H1 (cell line): ENCODE data around the gene MRPS18C. TPM values are rescaled to one million over a fixed set of nuclear protein-coding genes. Genes with fewer than 3 reads are reported as not detected.

Experiments
- CTCF ChIA-PET: fragments of 300-600 bp; sonication (Branson Sonifier 250); formaldehyde crosslinking; loops from one replicate; lab custom pipeline; 2021; ENCODE audit not compliant: partially characterized antibody; lab: Charles Lee
- POLR2A ChIA-PET: fragments of 300-600 bp; sonication (Branson Sonifier 250); formaldehyde crosslinking; loops from one replicate; lab custom pipeline; 2021; ENCODE audit warnings: inconsistent platforms; ENCODE audit not compliant: partially characterized antibody; lab: Charles Lee
- DNase-seq, 2 experiments: peaks; one replicate each; pipeline versions ENCODE4 v3.0.0 to v3.0.0-alpha.2; 2010 to 2022; ENCODE audit warnings: low spot score in 2 of 2, low read depth in 1 of 2, mixed read lengths in 1 of 2
- FAIRE-seq: peaks from 2 replicates; lab custom pipeline; 2011; peaks lifted over from hg19 to GRCh38; lab: Jason Lieb, UNC
- H2AFZ ChIP-seq: 2 replicates; pipeline ENCODE4 v1.8.1; 2012; ENCODE audit warnings: low read length, inconsistent platforms
- H2AK5ac ChIP-seq: 2 replicates; pipeline ENCODE4 v1.6.1; 2013; ENCODE audit warnings: low read depth, low read length
- H2BK120ac ChIP-seq: replicated peaks from 2 replicates; pipeline ENCODE3; 2013; ENCODE audit warnings: low read depth, low read length, inconsistent platforms
- H2BK12ac ChIP-seq: 2 replicates; pipeline ENCODE4 v1.6.1; 2013; ENCODE audit warnings: low read depth, low read length
- H2BK15ac ChIP-seq: 2 replicates; pipeline ENCODE4 v1.6.1; 2013; ENCODE audit warnings: low read length
- H2BK20ac ChIP-seq: 2 replicates; pipeline ENCODE4 v1.6.1; 2013; ENCODE audit warnings: low read length
- H2BK5ac ChIP-seq: 2 replicates; pipeline ENCODE4 v1.6.1; 2013; ENCODE audit warnings: low read depth, low read length
- H3K14ac ChIP-seq: 2 replicates; pipeline ENCODE4 v1.6.1; 2013; ENCODE audit warnings: inconsistent platforms; ENCODE audit not compliant: insufficient read length
- H3K18ac ChIP-seq: 2 replicates; pipeline ENCODE4 v1.6.1; 2013; ENCODE audit warnings: low read length; ENCODE audit errors: extremely low read depth
- H3K23ac ChIP-seq: 2 replicates; pipeline ENCODE4 v1.6.1; 2013; ENCODE audit warnings: inconsistent platforms; ENCODE audit not compliant: insufficient read length
- H3K23me2 ChIP-seq: 2 replicates; pipeline ENCODE4 v1.6.1; 2013; ENCODE audit warnings: low read depth, low read length
- H3K27ac ChIP-seq: 2 replicates; pipeline ENCODE4 v1.6.1; 2011; ENCODE audit warnings: low read depth, low read length, inconsistent platforms
- H3K27me3 ChIP-seq, 4 experiments: replicated peaks in 1 of 4; 1 replicate in 1 of 4; 2 replicates in 3 of 4; pipeline versions ENCODE4 v1.6.1 to v1.8.1; 2011 to 2013; ENCODE audit warnings: low read length in 3 of 4, mild to moderate bottlenecking in 3 of 4, inconsistent platforms in 2 of 4, mixed read lengths in 2 of 4, moderate library complexity in 1 of 4; ENCODE audit not compliant: control insufficient read depth in 3 of 4, insufficient read depth in 3 of 4; ENCODE audit errors: extremely low read depth in 1 of 4
- H3K36me3 ChIP-seq, 4 experiments: 2 replicates each; pipeline versions ENCODE4 v1.6.1 to v1.8.1; 2011 to 2013; ENCODE audit warnings: mild to moderate bottlenecking in 4 of 4, low read length in 3 of 4, moderate library complexity in 2 of 4, control low read depth in 1 of 4, inconsistent platforms in 1 of 4; ENCODE audit not compliant: insufficient read depth in 4 of 4, control insufficient read depth in 2 of 4
- H3K4ac ChIP-seq: replicated peaks from 2 replicates; pipeline ENCODE3; 2013; ENCODE audit warnings: low read length, low read depth, mixed read lengths, inconsistent platforms; ENCODE audit not compliant: insufficient read length
- H3K4me1 ChIP-seq, 4 experiments: replicated peaks in 1 of 4; 1 replicate in 1 of 4; 2 replicates in 3 of 4; pipeline versions ENCODE4 v1.6.1 to v1.8.1; 2011 to 2013; ENCODE audit warnings: low read length in 3 of 4, inconsistent platforms in 2 of 4, mixed read lengths in 1 of 4; ENCODE audit not compliant: insufficient read depth in 4 of 4, control insufficient read depth in 3 of 4
- H3K4me2 ChIP-seq, 2 experiments: 2 replicates each; pipeline versions ENCODE4 v1.6.1 to v1.8.1; 2011 to 2013; ENCODE audit warnings: low read depth in 2 of 2, low read length in 2 of 2, control low read depth in 1 of 2, inconsistent platforms in 1 of 2, mild to moderate bottlenecking in 1 of 2; ENCODE audit not compliant: insufficient read depth in 1 of 2
- H3K4me3 ChIP-seq, 4 experiments: fragments of 200-600, 300-600 bp in 1 of 4; sonication (generic), shearing (Covaris generic), sonication (Bioruptor Twin) in 1 of 4; 2 replicates each; pipeline versions ENCODE4 v1.5.1 to v1.8.1; 2011 to 2016; ENCODE audit warnings: low read length in 4 of 4, low read depth in 3 of 4, control low read depth in 2 of 4, inconsistent platforms in 2 of 4, mild to moderate bottlenecking in 2 of 4, mixed read lengths in 1 of 4, moderate library complexity in 1 of 4; ENCODE audit not compliant: insufficient read depth in 2 of 4; ENCODE audit errors: extremely low read depth in 1 of 4
- H3K56ac ChIP-seq: replicated peaks from 2 replicates; pipeline ENCODE3; 2013; ENCODE audit warnings: low read depth, mild to moderate bottlenecking, mixed read lengths, low read length, inconsistent platforms; ENCODE audit not compliant: insufficient read length
- H3K79me1 ChIP-seq: 2 replicates; pipeline ENCODE4 v1.6.1; 2013; ENCODE audit warnings: low read depth, low read length, control low read depth
- H3K79me2 ChIP-seq, 2 experiments: 2 replicates each; pipeline versions ENCODE4 v1.6.1 to v1.8.1; 2012 to 2013; ENCODE audit warnings: low read length in 2 of 2, mild to moderate bottlenecking in 2 of 2, inconsistent platforms in 1 of 2; ENCODE audit not compliant: insufficient read depth in 2 of 2, control insufficient read depth in 1 of 2
- H3K9ac ChIP-seq, 4 experiments: replicated peaks in 1 of 4; 1 replicate in 1 of 4; 2 replicates in 3 of 4; pipeline versions ENCODE4 v1.6.1 to v1.8.1; 2011 to 2013; ENCODE audit warnings: low read depth in 3 of 4, low read length in 3 of 4, control low read depth in 2 of 4, mild to moderate bottlenecking in 2 of 4, moderate library complexity in 2 of 4, inconsistent platforms in 1 of 4; ENCODE audit errors: extremely low read depth in 1 of 4
- H3K9me3 ChIP-seq, 2 experiments: 2 replicates each; pipeline versions ENCODE4 v1.6.1 to v1.8.1; 2012 to 2013; ENCODE audit warnings: mild to moderate bottlenecking in 2 of 2, moderate library complexity in 2 of 2, control low read depth in 1 of 2, inconsistent platforms in 1 of 2, low read depth in 1 of 2, low read length in 1 of 2, mixed read lengths in 1 of 2; ENCODE audit not compliant: insufficient read depth in 2 of 2
- H4K20me1 ChIP-seq, 2 experiments: replicated peaks in 1 of 2; 2 replicates each; pipeline versions ENCODE3 to v1.8.1; 2011 to 2013; ENCODE audit warnings: inconsistent platforms in 2 of 2, low read length in 2 of 2, mild to moderate bottlenecking in 1 of 2; ENCODE audit not compliant: insufficient read depth in 2 of 2, control insufficient read depth in 1 of 2
- H4K5ac ChIP-seq: 2 replicates; pipeline ENCODE4 v1.6.1; 2013; ENCODE audit warnings: low read length, low read depth, mixed read lengths, inconsistent platforms; ENCODE audit not compliant: insufficient read length
- H4K8ac ChIP-seq: 2 replicates; pipeline ENCODE4 v1.8.0; 2013; ENCODE audit warnings: mild to moderate bottlenecking, moderate library complexity, low read length, inconsistent platforms; ENCODE audit not compliant: insufficient read depth; ENCODE audit errors: extremely low read depth
- H4K91ac ChIP-seq: replicated peaks from 2 replicates; pipeline ENCODE3; 2013; ENCODE audit warnings: low read length, mixed read lengths, inconsistent platforms; ENCODE audit not compliant: insufficient read length
- USF2 ChIP-seq: IDR thresholded peaks from 2 replicates; pipeline ENCODE4 v1.6.1; 2011; ENCODE audit warnings: low read length, improper control_type of control experiment
- WGBS, 2 experiments: shearing (Covaris generic) in 1 of 2; methylation state at CpG; one replicate each; pipeline versions ENCODE4 v1.1.6 to v1.1.7; 2013 to 2015; ENCODE audit warnings: low lambda C conversion rate in 2 of 2, mixed read lengths in 2 of 2, inconsistent platforms in 1 of 2, low coverage in 1 of 2, missing lambda C conversion rate in 1 of 2; ENCODE audit not compliant: insufficient replicate concordance in 2 of 2, insufficient coverage in 1 of 2, insufficient read length in 1 of 2; ENCODE audit errors: extremely low coverage in 1 of 2, missing lambda C conversion rate in 1 of 2; 5-methylcytosine and 5-hydroxymethylcytosine counted together
- polyA plus RNA-seq, 7 experiments: library from polyadenylated mRNA; depleted of rRNA in 3 of 7; stranded (reverse) in 5 of 7; unstranded in 2 of 7; fragments of >200 nt in 5 of 7; fragments of 200-250 nt in 2 of 7; gene quantifications; 1 replicate in 5 of 7; 2 replicates in 1 of 7; 4 replicates in 1 of 7; pipeline versions ENCODE4 v1.2.1 to v1.2.3, GENCODE V29; 2011 to 2013; ENCODE audit warnings: missing spikeins in 2 of 7, mixed read lengths in 2 of 7
- total RNA-seq: library from RNA; stranded (reverse); fragmentation: NEBNext Ultra II Directional; extraction: Animal tissue kit (Norgen Biotek cat#: 25700); gene quantifications from 2 replicates; pipeline ENCODE4 v1.2.1, GENCODE V29; 2021

MRPS18C gene
- total and polyA plus RNA-seq, 2 of the 8 experiments (the other 6 are each of a cell fraction or from before 2014, with no cell fraction given), result 22.6 to 50.3 TPM

DNA sequence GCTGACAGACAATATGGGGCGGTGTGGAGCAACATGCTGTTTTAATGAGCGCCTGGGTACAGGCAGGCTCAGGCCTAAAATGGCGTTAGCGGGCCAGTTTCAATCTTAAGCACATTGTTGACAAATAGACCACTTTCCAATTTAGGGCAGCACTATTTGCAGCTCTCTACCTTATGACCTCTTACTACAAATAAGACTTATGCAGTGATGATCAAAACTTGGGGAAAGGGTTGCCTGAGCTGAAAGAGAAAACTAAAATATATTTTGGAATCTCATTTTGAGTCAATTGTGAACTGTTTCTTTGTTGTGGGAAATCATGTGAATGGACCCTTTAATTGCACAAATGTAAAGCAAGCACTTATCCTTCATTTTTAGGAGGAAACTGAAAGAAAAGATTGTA is 54.6 kb downstream of the MRPS18C start:
- no peaks in the 10 kb centered on the region for H3K23me2 ChIP-seq
- no peak overlapping the region for H4K8ac ChIP-seq
- POLR2A ChIA-PET, result no interaction called here
- no peaks in the 10 kb centered on the region for H3K9me3 ChIP-seq
- WGBS, 2 experiments, result 87% methylated on average over 4 of the region's 4 CpGs; no CpG with 5 or more reads in 1 of the 2 experiments
- no peak overlapping the region for H3K4ac ChIP-seq
- H4K5ac ChIP-seq, result no peak overlapping the region
- DNase-seq, result no peak
- FAIRE-seq, result no peak
- no peaks in the 10 kb centered on the region for H3K4me1 ChIP-seq
- H3K79me2 ChIP-seq, result no peaks in the 10 kb centered on the region
- no peaks in the 10 kb centered on the region for H3K27me3 ChIP-seq
- H2BK20ac ChIP-seq, result no peak overlapping the region
- TF ChIP-seq USF2, result no peak
- no peak overlapping the region for H3K4me3 ChIP-seq
- no peak overlapping the region for H2BK15ac ChIP-seq
- H2BK12ac ChIP-seq, result no peak overlapping the region
- H3K56ac ChIP-seq, result no peak overlapping the region
- H2BK5ac ChIP-seq, result no peak overlapping the region
- no peak overlapping the region for H3K23ac ChIP-seq
- H3K9ac ChIP-seq, result no peak overlapping the region
- H4K91ac ChIP-seq, result no peak overlapping the region
- H3K18ac ChIP-seq, result no peak overlapping the region
- H3K79me1 ChIP-seq, result no peaks in the 10 kb centered on the region
- no peak overlapping the region for H2BK120ac ChIP-seq
- H2AK5ac ChIP-seq, result no peak overlapping the region
- no peak overlapping the region for H2AFZ ChIP-seq
- H3K14ac ChIP-seq, result no peak overlapping the region
- no peak overlapping the region for H3K27ac ChIP-seq
- H4K20me1 ChIP-seq, result no peaks in the 10 kb centered on the region
- CTCF ChIA-PET, result interaction anchor here (1.0 to 4.8 kb wide), 12 partner anchors 9 to 941 kb away, joined by 3 to 58 read pairs (median 6); partner anchors contain the start of gene GPAT3
- no peaks in the 10 kb centered on the region for H3K36me3 ChIP-seq
- H3K4me2 ChIP-seq, result no peak overlapping the region

Other genes starting within 250 kb of the MRPS18C start
- 19.8 and 21.5 TPM in 2 replicates for gene COQ2, start 171.3 kb upstream of the MRPS18C start, total RNA-seq
- 15.5 and 22.9 TPM in 2 replicates for gene COQ2, start 171.3 kb upstream of the MRPS18C start, polyA plus RNA-seq (2011; rRNA removed)
- 5.0 and 5.4 TPM in 2 replicates for gene HPSE, start 121.2 kb upstream of the MRPS18C start, total RNA-seq
- 1.2 and 1.5 TPM in 2 replicates for gene HPSE, start 121.2 kb upstream of the MRPS18C start, polyA plus RNA-seq (2011; rRNA removed)
- 9.0 and 10.2 TPM in 2 replicates for gene HELQ, start 235 bp upstream of the MRPS18C start, total RNA-seq
- gene HELQ, start 235 bp upstream of the MRPS18C start, polyA plus RNA-seq (2011; rRNA removed), result 4.7 and 5.9 TPM in 2 replicates
- gene ABRAXAS1, start 29.0 kb downstream of the MRPS18C start, total RNA-seq, result 28.6 and 32.1 TPM in 2 replicates
- 5.5 and 11.4 TPM in 2 replicates for gene ABRAXAS1, start 29.0 kb downstream of the MRPS18C start, polyA plus RNA-seq (2011; rRNA removed)
- gene GPAT3, start 80.0 kb downstream of the MRPS18C start, total RNA-seq, result 1.8 and 2.0 TPM in 2 replicates
- 0.23 and 0.93 TPM in 2 replicates for gene GPAT3, start 80.0 kb downstream of the MRPS18C start, polyA plus RNA-seq (2011; rRNA removed)